ENCODE data around the gene KRI1.

KRI1 gene

GRCh38 chr19:10582091-10582490 lies 16.3 kb upstream of the KRI1 start:
- Histone ChIP-seq H4K20me1 (ENCODE audit: insufficient read depth, low read length) (no peaks in the 10 kb centered on the region), H3K27ac (ENCODE audit: low read depth, low read length, poor library complexity, severe bottlenecking) (no peak overlapping the region), H3K4me3 (ENCODE audit: low read depth, low read length, poor library complexity, severe bottlenecking) (no peak overlapping the region), H3K36me3 (ENCODE audit: insufficient read depth, low read length) (no peaks in the 10 kb centered on the region), H3K9me2 (ENCODE audit: low read depth, low read length) (no peaks in the 10 kb centered on the region), H3K4me2 (ENCODE audit: low read length) (no peak overlapping the region), H3F3A (ENCODE audit: insufficient read depth, low read length) (no peaks in the 10 kb centered on the region), H3K9me3 (ENCODE audit: low read length) (no peaks in the 10 kb centered on the region), H3K9ac (ENCODE audit: low read length) (no peak overlapping the region), H3K27me3 (ENCODE audit: insufficient read depth, low read length) (peaks cover under 1% of the 10 kb centered on the region; the same call in 1 of the 2 replicates), H2AFZ (ENCODE audit: low read length) (no peak overlapping the region), H3K79me2 (ENCODE audit: insufficient read depth, low read length) (no peaks in the 10 kb centered on the region), H3K4me1 (ENCODE audit: insufficient read depth, low read length, severe bottlenecking) (peaks cover 6% of the 10 kb centered on the region)
- no peak for TF ChIP-seq CTCF (IDR thresholded peaks at IDR 0.05; ENCODE audit: low read length)
- TF ChIP-seq EZH2 (IDR thresholded peaks at IDR 0.05; ENCODE audit: borderline replicate concordance, low read length): no peak

- Histone ChIP-seq H2AFZ (ENCODE audit: low read length) (no peak overlapping the region), H3K9me3 (ENCODE audit: low read length) (no peaks in the 10 kb centered on the region)
- peak; percentile 99 for TF ChIP-seq CTCF (IDR thresholded peaks at IDR 0.05; ENCODE audit: low read length)
- TF ChIP-seq EZH2 (IDR thresholded peaks at IDR 0.05; ENCODE audit: borderline replicate concordance, low read length): no peak
These were observed 15.3 kb upstream of the KRI1 start for GRCh38 chr19:10580979-10581631.

GRCh38 chr19:10577951-10578350 lies 12.1 kb upstream of the KRI1 start:
- Histone ChIP-seq H3F3A (ENCODE audit: insufficient read depth, low read length) (no peaks in the 10 kb centered on the region), H2AFZ (ENCODE audit: low read length) (no peak overlapping the region), H3K9me3 (ENCODE audit: low read length) (no peaks in the 10 kb centered on the region), H3K27me3 (ENCODE audit: insufficient read depth, low read length) (peaks cover 5% of the 10 kb centered on the region; the same call in 1 of the 2 replicates), H3K4me3 (ENCODE audit: low read depth, low read length, poor library complexity, severe bottlenecking) (no peak overlapping the region), H3K9me2 (ENCODE audit: low read depth, low read length) (no peaks in the 10 kb centered on the region), H3K36me3 (ENCODE audit: insufficient read depth, low read length) (no peaks in the 10 kb centered on the region), H3K27ac (ENCODE audit: low read depth, low read length, poor library complexity, severe bottlenecking) (no peak overlapping the region), H3K4me1 (ENCODE audit: insufficient read depth, low read length, severe bottlenecking) (peaks cover 6% of the 10 kb centered on the region), H3K4me2 (ENCODE audit: low read length) (no peak overlapping the region), H3K79me2 (ENCODE audit: insufficient read depth, low read length) (no peaks in the 10 kb centered on the region), H3K9ac (ENCODE audit: low read length) (no peak overlapping the region), H4K20me1 (ENCODE audit: insufficient read depth, low read length) (no peaks in the 10 kb centered on the region)
- TF ChIP-seq EZH2 (IDR thresholded peaks at IDR 0.05; ENCODE audit: borderline replicate concordance, low read length) (no peak), CTCF (IDR thresholded peaks at IDR 0.05; ENCODE audit: low read length) (no peak)

More at GRCh38 chr19:10580979-10581631, 15.3 kb upstream of the KRI1 start:
- Histone ChIP-seq H4K20me1 (ENCODE audit: insufficient read depth, low read length) (no peaks in the 10 kb centered on the region), H3K9me2 (ENCODE audit: low read depth, low read length) (no peaks in the 10 kb centered on the region), H3K27me3 (ENCODE audit: insufficient read depth, low read length) (peaks cover 5% of the 10 kb centered on the region; the same call in 1 of the 2 replicates), H3K4me1 (ENCODE audit: insufficient read depth, low read length, severe bottlenecking) (peaks cover 6% of the 10 kb centered on the region), H3K27ac (ENCODE audit: low read depth, low read length, poor library complexity, severe bottlenecking) (no peak overlapping the region), H3K79me2 (ENCODE audit: insufficient read depth, low read length) (no peaks in the 10 kb centered on the region), H3K36me3 (ENCODE audit: insufficient read depth, low read length) (no peaks in the 10 kb centered on the region), H3F3A (ENCODE audit: insufficient read depth, low read length) (no peaks in the 10 kb centered on the region), H3K4me2 (ENCODE audit: low read length) (peak overlapping the region; percentile 75), H3K9ac (ENCODE audit: low read length) (peak overlapping the region; percentile 42; the same call in 1 of the 2 replicates), H3K4me3 (ENCODE audit: low read depth, low read length, poor library complexity, severe bottlenecking) (peak overlapping the region; percentile 42)
